Measurements from ENCODE around the gene NSUN6.
"Not testable (repeated sequence)": the region's sequence is repeated elsewhere in the genome, so short reads cannot be mapped to it uniquely, and the experiment has no call there.

The NSUN6 gene

GRCh38 chr10:18637400-18637799 lies 14.0 kb downstream of the NSUN6 start:
- not testable (repeated sequence) for H3K4me3 ChIP-seq (ENCODE audit: low read depth, low read length); H3K4me1 ChIP-seq (ENCODE audit: control insufficient read depth, insufficient read depth, low read length, unreplicated experiment); H3K36me3 ChIP-seq (ENCODE audit: insufficient read depth, low read length); H2AFZ ChIP-seq (ENCODE audit: low read length, unreplicated experiment); H3K27me3 ChIP-seq (ENCODE audit: insufficient read depth, low read length); H3K27ac ChIP-seq (ENCODE audit: low read depth, low read length); H3K79me2 ChIP-seq (ENCODE audit: control insufficient read depth, insufficient read depth, low read length, unreplicated experiment)

- Histone ChIP-seq H3K36me3 (ENCODE audit: insufficient read depth, low read length) (no peaks in the 10 kb centered on the region), H3K4me1 (ENCODE audit: control insufficient read depth, insufficient read depth, low read length, unreplicated experiment) (no peaks in the 10 kb centered on the region), H3K27me3 (ENCODE audit: insufficient read depth, low read length) (no peaks in the 10 kb centered on the region), H3K4me3 (ENCODE audit: low read depth, low read length) (no peak overlapping the region), H3K27ac (ENCODE audit: low read depth, low read length) (no peak overlapping the region), H3K79me2 (ENCODE audit: control insufficient read depth, insufficient read depth, low read length, unreplicated experiment) (no peaks in the 10 kb centered on the region), H2AFZ (ENCODE audit: low read length, unreplicated experiment) (no peak overlapping the region)
Measured at GRCh38 chr10:18635995-18636394, 15.4 kb downstream of the NSUN6 start.

- not testable (repeated sequence) for H3K4me3 ChIP-seq (ENCODE audit: low read depth, low read length); H3K36me3 ChIP-seq (ENCODE audit: insufficient read depth, low read length); H3K4me1 ChIP-seq (ENCODE audit: control insufficient read depth, insufficient read depth, low read length, unreplicated experiment); H3K27ac ChIP-seq (ENCODE audit: low read depth, low read length); H3K27me3 ChIP-seq (ENCODE audit: insufficient read depth, low read length); H3K79me2 ChIP-seq (ENCODE audit: control insufficient read depth, insufficient read depth, low read length, unreplicated experiment); H2AFZ ChIP-seq (ENCODE audit: low read length, unreplicated experiment)
Measured at GRCh38 chr10:18632500-18632899, 18.9 kb downstream of the NSUN6 start.

- Histone ChIP-seq H2AFZ (ENCODE audit: low read length, unreplicated experiment) (peak overlapping the region; percentile 30), H3K4me3 (ENCODE audit: low read depth, low read length) (peak overlapping the region; percentile 71)
- not testable (repeated sequence) for H3K79me2 ChIP-seq (ENCODE audit: control insufficient read depth, insufficient read depth, low read length, unreplicated experiment); H3K36me3 ChIP-seq (ENCODE audit: insufficient read depth, low read length); H3K4me1 ChIP-seq (ENCODE audit: control insufficient read depth, insufficient read depth, low read length, unreplicated experiment); H3K27me3 ChIP-seq (ENCODE audit: insufficient read depth, low read length); H3K27ac ChIP-seq (ENCODE audit: low read depth, low read length)
Measured at GRCh38 chr10:18627452-18628018, 23.9 kb downstream of the NSUN6 start.

GRCh38 chr10:18625886-18626285 lies 25.5 kb downstream of the NSUN6 start:
- H3K79me2 ChIP-seq (ENCODE audit: control insufficient read depth, insufficient read depth, low read length, unreplicated experiment): no peaks in the 10 kb centered on the region
- no peak overlapping the region for H2AFZ ChIP-seq (ENCODE audit: low read length, unreplicated experiment)
- no peak overlapping the region for H3K4me3 ChIP-seq (ENCODE audit: low read depth, low read length)
- H3K36me3 ChIP-seq (ENCODE audit: insufficient read depth, low read length): no peaks in the 10 kb centered on the region
- no peaks in the 10 kb centered on the region for H3K27me3 ChIP-seq (ENCODE audit: insufficient read depth, low read length)
- no peak overlapping the region for H3K27ac ChIP-seq (ENCODE audit: low read depth, low read length)
- H3K4me1 ChIP-seq (ENCODE audit: control insufficient read depth, insufficient read depth, low read length, unreplicated experiment): peaks cover 8% of the 10 kb centered on the region

GRCh38 chr10:18623671-18624070 lies 27.7 kb downstream of the NSUN6 start:
- not testable (repeated sequence) for H3K4me1 ChIP-seq (ENCODE audit: control insufficient read depth, insufficient read depth, low read length, unreplicated experiment); H3K27ac ChIP-seq (ENCODE audit: low read depth, low read length); H3K36me3 ChIP-seq (ENCODE audit: insufficient read depth, low read length); H3K4me3 ChIP-seq (ENCODE audit: low read depth, low read length); H3K27me3 ChIP-seq (ENCODE audit: insufficient read depth, low read length); H3K79me2 ChIP-seq (ENCODE audit: control insufficient read depth, insufficient read depth, low read length, unreplicated experiment); H2AFZ ChIP-seq (ENCODE audit: low read length, unreplicated experiment)

GRCh38 chr10:18620856-18621255 lies 30.5 kb downstream of the NSUN6 start:
- Histone ChIP-seq H3K4me1 (ENCODE audit: control insufficient read depth, insufficient read depth, low read length, unreplicated experiment) (peaks cover 9% of the 10 kb centered on the region), H3K4me3 (ENCODE audit: low read depth, low read length) (no peak overlapping the region), H3K79me2 (ENCODE audit: control insufficient read depth, insufficient read depth, low read length, unreplicated experiment) (no peaks in the 10 kb centered on the region), H3K36me3 (ENCODE audit: insufficient read depth, low read length) (no peaks in the 10 kb centered on the region), H3K27me3 (ENCODE audit: insufficient read depth, low read length) (no peaks in the 10 kb centered on the region), H2AFZ (ENCODE audit: low read length, unreplicated experiment) (no peak overlapping the region), H3K27ac (ENCODE audit: low read depth, low read length) (no peak overlapping the region)

GRCh38 chr10:18619016-18619415 lies 32.4 kb downstream of the NSUN6 start:
- Histone ChIP-seq H2AFZ (ENCODE audit: low read length, unreplicated experiment) (no peak overlapping the region), H3K79me2 (ENCODE audit: control insufficient read depth, insufficient read depth, low read length, unreplicated experiment) (no peaks in the 10 kb centered on the region), H3K4me1 (ENCODE audit: control insufficient read depth, insufficient read depth, low read length, unreplicated experiment) (peaks cover 13% of the 10 kb centered on the region), H3K27ac (ENCODE audit: low read depth, low read length) (no peak overlapping the region), H3K4me3 (ENCODE audit: low read depth, low read length) (no peak overlapping the region), H3K27me3 (ENCODE audit: insufficient read depth, low read length) (no peaks in the 10 kb centered on the region), H3K36me3 (ENCODE audit: insufficient read depth, low read length) (no peaks in the 10 kb centered on the region)

GRCh38 chr10:18616337-18616736 lies 35.0 kb downstream of the NSUN6 start:
- Histone ChIP-seq H2AFZ (ENCODE audit: low read length, unreplicated experiment) (peak overlapping the region; percentile 81), H3K79me2 (ENCODE audit: control insufficient read depth, insufficient read depth, low read length, unreplicated experiment) (no peaks in the 10 kb centered on the region), H3K27ac (ENCODE audit: low read depth, low read length) (0 out of 2 replicates have a peak overlapping the region, but pooled peaks have one; percentile 18), H3K36me3 (ENCODE audit: insufficient read depth, low read length) (peaks cover 4% of the 10 kb centered on the region; the same call in 1 of the 2 replicates), H3K27me3 (ENCODE audit: insufficient read depth, low read length) (no peaks in the 10 kb centered on the region), H3K4me3 (ENCODE audit: low read depth, low read length) (no peak overlapping the region), H3K4me1 (ENCODE audit: control insufficient read depth, insufficient read depth, low read length, unreplicated experiment) (peaks cover 13% of the 10 kb centered on the region)

- H2AFZ ChIP-seq (ENCODE audit: low read length, unreplicated experiment): no peak overlapping the region
- peaks cover 4% of the 10 kb centered on the region; the same call in 1 of the 2 replicates for H3K36me3 ChIP-seq (ENCODE audit: insufficient read depth, low read length)
- no peak overlapping the region for H3K4me3 ChIP-seq (ENCODE audit: low read depth, low read length)
- no peaks in the 10 kb centered on the region for H3K79me2 ChIP-seq (ENCODE audit: control insufficient read depth, insufficient read depth, low read length, unreplicated experiment)
- no peak overlapping the region for H3K27ac ChIP-seq (ENCODE audit: low read depth, low read length)
- peaks cover 17% of the 10 kb centered on the region for H3K4me1 ChIP-seq (ENCODE audit: control insufficient read depth, insufficient read depth, low read length, unreplicated experiment)
- no peaks in the 10 kb centered on the region for H3K27me3 ChIP-seq (ENCODE audit: insufficient read depth, low read length)
Measured at GRCh38 chr10:18615618-18616017, 35.8 kb downstream of the NSUN6 start.

- Histone ChIP-seq H3K27me3 (ENCODE audit: insufficient read depth, low read length) (no peaks in the 10 kb centered on the region), H3K79me2 (ENCODE audit: control insufficient read depth, insufficient read depth, low read length, unreplicated experiment) (no peaks in the 10 kb centered on the region), H3K4me3 (ENCODE audit: low read depth, low read length) (no peak overlapping the region), H3K4me1 (ENCODE audit: control insufficient read depth, insufficient read depth, low read length, unreplicated experiment) (peaks cover 50% of the 10 kb centered on the region), H3K27ac (ENCODE audit: low read depth, low read length) (peak overlapping the region; percentile 89), H3K36me3 (ENCODE audit: insufficient read depth, low read length) (peaks cover 6% of the 10 kb centered on the region; the same call in 1 of the 2 replicates), H2AFZ (ENCODE audit: low read length, unreplicated experiment) (no peak overlapping the region)
Measured at GRCh38 chr10:18611168-18611567, 40.2 kb downstream of the NSUN6 start.

Data from ACC112 (cell line).